GM12878 (cell line): ENCODE data around the gene LPAR5. TPM values are rescaled to one million over a fixed set of nuclear protein-coding genes. Genes with fewer than 3 reads are reported as not detected.

Experiments
- ATAC-seq: fragments of 200-7000 bp; cut with Tn5 transposase; 3 replicates; pipeline ENCODE4 v1.9.1; 2020; ENCODE audit warnings: mild to moderate bottlenecking, moderate library complexity
- BruUV-seq: library from RNA; stranded (reverse); fragments of 400-500 nt; replicated peaks from 2 replicates; lab custom pipeline; 2021; lab: Mats Ljungman, UMichigan
- CTCF ChIA-PET: fragments of 300-600 bp; sonication (Branson Sonifier 250); formaldehyde crosslinking; extraction: SDS; loops from one replicate; lab custom pipeline; 2021; ENCODE audit warnings: inconsistent platforms; lab: Yijun Ruan, JAX
- POLR2A ChIA-PET: fragments of 350-600 bp; formaldehyde crosslinking; extraction: SDS; loops from one replicate; lab custom pipeline; 2021; ENCODE audit warnings: inconsistent platforms; lab: Charles Lee
- RAD21 ChIA-PET: fragments of 300-600 bp; sonication (Branson Sonifier 250); formaldehyde crosslinking; loops from one replicate; lab custom pipeline; 2023; ENCODE audit warnings: antibody characterized with exemption; ENCODE audit not compliant: unreplicated experiment; lab: Charles Lee
- SMC1A ChIA-PET: fragments of 300-600 bp; sonication (Branson Sonifier 250); formaldehyde crosslinking; loops from one replicate; lab custom pipeline; 2023; ENCODE audit not compliant: unreplicated experiment, uncharacterized antibody; lab: Charles Lee
- DNase-seq: peaks from one replicate; pipeline ENCODE4 v3.0.0-alpha.2; 2011; ENCODE audit warnings: low read depth, low spot score
- FAIRE-seq: peaks from 3 replicates; lab custom pipeline; 2011; peaks lifted over from hg19 to GRCh38; lab: Jason Lieb, UNC
- H2AFZ ChIP-seq: 2 replicates; pipeline ENCODE4 v1.6.0; 2011; ENCODE audit warnings: low read depth, low read length, control low read depth; ENCODE audit not compliant: control insufficient read depth
- H3K27ac ChIP-seq: 2 replicates; pipeline ENCODE4 v1.5.1; 2011; ENCODE audit warnings: control low read depth; ENCODE audit not compliant: control insufficient read depth, insufficient read depth
- H3K27me3 ChIP-seq, 2 experiments: replicated peaks in 1 of 2; 2 replicates each; pipeline versions ENCODE4 v1.6.0 to v1.6.1; 2011; ENCODE audit warnings: low read length in 1 of 2; ENCODE audit not compliant: control insufficient read depth in 2 of 2, insufficient read depth in 2 of 2
- H3K36me3 ChIP-seq, 2 experiments: 2 replicates each; pipeline ENCODE4 v1.5.1; 2011; ENCODE audit warnings: low read length in 1 of 2; ENCODE audit not compliant: control insufficient read depth in 2 of 2, insufficient read depth in 2 of 2
- H3K4me1 ChIP-seq: 2 replicates; pipeline ENCODE4 v1.6.1; 2011; ENCODE audit warnings: mild to moderate bottlenecking, low read length, moderate library complexity, mixed read lengths; ENCODE audit not compliant: control insufficient read depth, insufficient read depth
- H3K4me2 ChIP-seq: 2 replicates; pipeline ENCODE4 v1.6.0; 2011; ENCODE audit warnings: control low read depth; ENCODE audit not compliant: control insufficient read depth, insufficient read depth
- H3K4me3 ChIP-seq: fragments of 200-600 bp; sonication (generic); 2 replicates; pipeline ENCODE4 v1.5.1; 2016
- H3K79me2 ChIP-seq: 2 replicates; pipeline ENCODE4 v1.6.0; 2011; ENCODE audit warnings: low read length; ENCODE audit not compliant: control insufficient read depth, insufficient read depth
- H3K9ac ChIP-seq: 2 replicates; pipeline ENCODE4 v1.8.0; 2011; ENCODE audit warnings: low read length, control low read depth, mixed read lengths; ENCODE audit not compliant: control insufficient read depth, insufficient read depth
- H3K9me3 ChIP-seq: replicated peaks from 3 replicates; pipeline ENCODE4 v1.5.1; 2011; ENCODE audit warnings: mild to moderate bottlenecking, low read length; ENCODE audit not compliant: control insufficient read depth, insufficient read depth
- H4K20me1 ChIP-seq: 2 replicates; pipeline ENCODE4 v1.6.0; 2011; ENCODE audit not compliant: control insufficient read depth, insufficient read depth
- BHLHE40 ChIP-seq, 2 experiments: fragments of 450-650 bp in 1 of 2; IDR thresholded peaks; 2 replicates each; pipeline ENCODE4 v1.6.1; 2011 to 2017; ENCODE audit warnings: low read depth in 2 of 2, borderline replicate concordance in 1 of 2, improper control_type of control experiment in 1 of 2, low read length in 1 of 2, mild to moderate bottlenecking in 1 of 2
- EGR1 ChIP-seq, 2 experiments: IDR thresholded peaks; 1 replicate in 1 of 2; 2 replicates in 1 of 2; pipeline ENCODE4 v1.6.1; 2011 to 2012; ENCODE audit warnings: low read depth in 2 of 2, low read length in 2 of 2, borderline replicate concordance in 1 of 2, mild to moderate bottlenecking in 1 of 2, moderate library complexity in 1 of 2
- IKZF2 ChIP-seq, 2 experiments: fragments of 450-650 bp; IDR thresholded peaks; 2 replicates each; pipeline ENCODE4 v1.6.1; 2017; ENCODE audit warnings: mild to moderate bottlenecking in 2 of 2, moderate library complexity in 2 of 2
- KDM1A ChIP-seq: fragments of 200-600 bp; sonication (generic); IDR thresholded peaks from 2 replicates; pipeline ENCODE4 v1.6.1; 2016; ENCODE audit warnings: borderline replicate concordance
- MTA3 ChIP-seq: IDR thresholded peaks from 2 replicates; pipeline ENCODE4 v1.6.1; 2012; ENCODE audit warnings: low read length, inconsistent platforms, borderline replicate concordance
- MYB ChIP-seq: fragments of 150-350 bp; IDR thresholded peaks from 2 replicates; pipeline ENCODE4 v1.6.1; 2014; ENCODE audit warnings: mild to moderate bottlenecking, low read depth, low read length, borderline replicate concordance
- NFYA ChIP-seq: IDR thresholded peaks from 2 replicates; pipeline ENCODE4 v1.6.1; 2011; ENCODE audit warnings: low read depth, mild to moderate bottlenecking, low read length, improper control_type of control experiment, borderline replicate concordance
- PBX3 ChIP-seq: IDR thresholded peaks from 2 replicates; pipeline ENCODE4 v1.6.1; 2011; ENCODE audit warnings: mild to moderate bottlenecking, low read depth, low read length, moderate library complexity; ENCODE audit not compliant: insufficient replicate concordance
- POLR2A ChIP-seq: IDR thresholded peaks from 2 replicates; pipeline ENCODE4 v1.6.1; 2011; ENCODE audit warnings: low read depth, mild to moderate bottlenecking, low read length
- WGBS: methylation state at CpG from one replicate; pipeline ENCODE4 v1.1.6; 2016; ENCODE audit warnings: low lambda C conversion rate; ENCODE audit not compliant: insufficient replicate concordance, insufficient coverage; ENCODE audit errors: missing lambda C conversion rate; 5-methylcytosine and 5-hydroxymethylcytosine counted together
- in situ Hi-C: fragments of 300-500 bp; cut with MboI; formaldehyde crosslinking; loops from 9 replicates; pipeline ENCODE4 v1.14.3; 2018; ENCODE audit warnings: mixed read lengths
- intact Hi-C: fragments of 100-400 bp; cut with micrococcal nuclease; formaldehyde crosslinking; loops from one replicate; pipeline ENCODE4 v1.14.2; 2022; ENCODE audit not compliant: unreplicated experiment
- polyA plus RNA-seq, 11 experiments: library from polyadenylated mRNA; depleted of rRNA in 4 of 11; unstranded in 6 of 11; stranded (reverse) in 5 of 11; fragments of >200 nt; fragmentation: Nextera tagmentation in 4 of 11; fragmentation: Illumina TruSeq in 1 of 11; extraction: Ambion mirVana in 4 of 11; extraction: Trizol in 1 of 11; gene quantifications; 1 replicate in 1 of 11; 2 replicates in 10 of 11; pipeline versions ENCODE4 v1.2.1 to v1.2.3, GENCODE V29; 2011 to 2016; ENCODE audit warnings: inconsistent platforms in 2 of 11, missing spikeins in 2 of 11, low read depth in 1 of 11
- total RNA-seq, 4 experiments: library from RNA; depleted of rRNA in 3 of 4; stranded (reverse); fragments of >200 nt in 3 of 4; fragmentation: Illumina TruSeq in 1 of 4; extraction: Trizol in 1 of 4; gene quantifications; 2 replicates each; pipeline versions ENCODE4 v1.2.1 to v1.2.3, GENCODE V29; 2013 to 2021
- TF ChIP-seq, protein P1 (sequence below): fragments of 450-650 bp; conservative IDR thresholded peaks from 2 replicates; pipeline ENCODE4 v1.6.1; 2017; ENCODE audit warnings: mild to moderate bottlenecking, moderate library complexity

The LPAR5 gene
- total and polyA plus RNA-seq, 10 of the 15 experiments (the other 5 are each of a cell fraction or from before 2014, with no cell fraction given), result 1.3 to 7.9 (median 5.3) TPM

DNA sequence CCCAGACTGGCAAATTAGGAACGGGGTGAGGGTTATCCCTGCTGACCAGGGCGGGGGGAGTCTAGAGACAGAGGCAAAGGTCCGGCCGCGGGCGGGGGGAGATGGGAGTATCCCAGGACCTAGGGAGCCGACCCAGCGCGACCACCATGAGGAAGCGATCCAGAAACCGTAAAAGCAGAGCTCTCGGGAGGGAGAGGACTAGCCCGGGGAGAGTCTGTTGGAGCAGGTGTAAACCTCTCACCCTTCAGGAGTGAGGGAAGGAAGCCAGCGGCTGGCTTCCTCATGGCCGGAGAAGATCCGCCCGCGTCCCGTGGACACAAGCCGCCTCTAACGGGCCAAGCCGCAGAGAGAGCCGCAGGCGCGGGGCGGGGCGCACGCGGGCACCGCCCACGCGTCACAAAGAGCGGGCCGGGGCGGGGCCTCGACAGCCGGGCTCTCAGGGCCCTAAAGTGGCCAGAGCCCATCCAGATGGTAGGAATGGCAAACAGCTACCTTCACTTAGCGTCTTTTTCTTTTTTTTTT is 11.4 kb upstream of the LPAR5 start, which contains the start of gene ACRBP:
ACRBP (minus strand) TSS at position 350 of the 522 bp plus-strand sequence; CDS start at position 284, 66 bp downstream.
- DNase-seq (no peak), FAIRE-seq (no peak), ATAC-seq (peak; percentile 93)
- Histone ChIP-seq H3K4me2 (peak within 1 kb of the TSS; percentile 46), H3K9me3 (peaks cover 15% of the 10 kb centered on the region), H2AFZ (peak within 1 kb of the TSS; percentile 64), H3K36me3 (peaks cover 0 to 3% of the 10 kb centered on the region in 2 experiments; a peak in 2 of 4 replicates), H4K20me1 (no peaks in the 10 kb centered on the region), H3K9ac (peak within 1 kb of the TSS; percentile 62), H3K79me2 (no peaks in the 10 kb centered on the region), H3K4me3 (peak within 1 kb of the TSS; percentile 49), H3K4me1 (peaks cover 14% of the 10 kb centered on the region), H3K27ac (no peak within 1 kb of the TSS; the same call in 1 of the 2 replicates), H3K27me3 (no peaks in the 10 kb centered on the region)
- BruUV-seq, result no TSS peak
- in situ Hi-C loops, result no loop called here
- ChIA-PET RAD21 (no interaction called here), CTCF (interaction anchor here (1.0 to 1.5 kb wide), 5 partner anchors 12 to 77 kb away, joined by 3 to 5 read pairs (median 4); no protein-coding TSS in a partner anchor), POLR2A (interaction anchor here (0.7 to 1.0 kb wide), 3 partner anchors 10 to 17 kb away, joined by 3 to 6 read pairs (median 4); no protein-coding TSS in a partner anchor), SMC1A (interaction anchor here (1.0 to 3.7 kb wide), 4 partner anchors 8 to 29 kb away, joined by 3 to 16 read pairs (median 5); partner anchors contain the start of gene LPAR5)
- TF ChIP-seq POLR2A (peak; percentile 19; the same call in 1 of the 2 replicates), MTA3 (no peak), MYB (no peak), PBX3 (no peak), NFYA (no peak), IKZF2 (IDR thresholded peaks at IDR 0.05) (0 out of 4 replicates have a peak, but pooled peaks of 1 of the 2 experiments have one; percentile 13), KDM1A (no peak), EGR1 (IDR thresholded peaks at IDR 0.05; ENCODE audit: borderline replicate concordance in 1 of 2, low read depth in 2 of 2, low read length in 2 of 2) (peak in 1 of 2 experiments; percentile 67; a peak in 1 of 3 replicates), BHLHE40 (IDR thresholded peaks at IDR 0.05; ENCODE audit: borderline replicate concordance in 1 of 2, low read depth in 2 of 2, low read length in 1 of 2) (peak in 1 of 2 experiments; percentile 67; a peak in 2 of 4 replicates)
- TF ChIP-seq, protein P1, sequence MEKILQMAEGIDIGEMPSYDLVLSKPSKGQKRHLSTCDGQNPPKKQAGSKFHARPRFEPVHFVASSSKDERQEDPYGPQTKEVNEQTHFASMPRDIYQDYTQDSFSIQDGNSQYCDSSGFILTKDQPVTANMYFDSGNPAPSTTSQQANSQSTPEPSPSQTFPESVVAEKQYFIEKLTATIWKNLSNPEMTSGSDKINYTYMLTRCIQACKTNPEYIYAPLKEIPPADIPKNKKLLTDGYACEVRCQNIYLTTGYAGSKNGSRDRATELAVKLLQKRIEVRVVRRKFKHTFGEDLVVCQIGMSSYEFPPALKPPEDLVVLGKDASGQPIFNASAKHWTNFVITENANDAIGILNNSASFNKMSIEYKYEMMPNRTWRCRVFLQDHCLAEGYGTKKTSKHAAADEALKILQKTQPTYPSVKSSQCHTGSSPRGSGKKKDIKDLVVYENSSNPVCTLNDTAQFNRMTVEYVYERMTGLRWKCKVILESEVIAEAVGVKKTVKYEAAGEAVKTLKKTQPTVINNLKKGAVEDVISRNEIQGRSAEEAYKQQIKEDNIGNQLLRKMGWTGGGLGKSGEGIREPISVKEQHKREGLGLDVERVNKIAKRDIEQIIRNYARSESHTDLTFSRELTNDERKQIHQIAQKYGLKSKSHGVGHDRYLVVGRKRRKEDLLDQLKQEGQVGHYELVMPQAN, result no peak
- 10% methylated on average over 28 of the region's 38 CpGs for WGBS
- intact Hi-C loops, result no loop called here
